ENCODE measurements around the gene RAB37.

DNA sequence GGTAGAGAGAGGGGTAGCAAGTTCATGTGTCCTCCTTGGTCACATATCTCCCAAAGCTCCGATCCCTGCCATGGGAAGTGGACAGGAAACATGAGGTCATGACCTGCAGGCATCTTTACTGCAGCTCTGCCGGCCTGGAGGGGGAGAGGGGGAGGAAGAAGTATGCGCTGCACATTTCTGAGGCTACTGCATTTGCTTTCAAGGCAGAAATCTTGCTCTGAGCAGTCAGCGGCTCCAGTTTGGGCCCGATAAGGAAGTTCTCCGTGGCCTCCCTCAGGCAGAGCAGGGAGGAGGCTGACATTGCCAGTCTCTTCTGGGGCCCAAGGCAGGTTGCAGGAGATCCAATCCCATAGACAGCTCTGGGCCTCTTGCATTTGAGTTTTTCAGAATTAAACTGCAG lies 9.9 kb downstream of the RAB37 start:
- TF ChIP-seq, protein P1, sequence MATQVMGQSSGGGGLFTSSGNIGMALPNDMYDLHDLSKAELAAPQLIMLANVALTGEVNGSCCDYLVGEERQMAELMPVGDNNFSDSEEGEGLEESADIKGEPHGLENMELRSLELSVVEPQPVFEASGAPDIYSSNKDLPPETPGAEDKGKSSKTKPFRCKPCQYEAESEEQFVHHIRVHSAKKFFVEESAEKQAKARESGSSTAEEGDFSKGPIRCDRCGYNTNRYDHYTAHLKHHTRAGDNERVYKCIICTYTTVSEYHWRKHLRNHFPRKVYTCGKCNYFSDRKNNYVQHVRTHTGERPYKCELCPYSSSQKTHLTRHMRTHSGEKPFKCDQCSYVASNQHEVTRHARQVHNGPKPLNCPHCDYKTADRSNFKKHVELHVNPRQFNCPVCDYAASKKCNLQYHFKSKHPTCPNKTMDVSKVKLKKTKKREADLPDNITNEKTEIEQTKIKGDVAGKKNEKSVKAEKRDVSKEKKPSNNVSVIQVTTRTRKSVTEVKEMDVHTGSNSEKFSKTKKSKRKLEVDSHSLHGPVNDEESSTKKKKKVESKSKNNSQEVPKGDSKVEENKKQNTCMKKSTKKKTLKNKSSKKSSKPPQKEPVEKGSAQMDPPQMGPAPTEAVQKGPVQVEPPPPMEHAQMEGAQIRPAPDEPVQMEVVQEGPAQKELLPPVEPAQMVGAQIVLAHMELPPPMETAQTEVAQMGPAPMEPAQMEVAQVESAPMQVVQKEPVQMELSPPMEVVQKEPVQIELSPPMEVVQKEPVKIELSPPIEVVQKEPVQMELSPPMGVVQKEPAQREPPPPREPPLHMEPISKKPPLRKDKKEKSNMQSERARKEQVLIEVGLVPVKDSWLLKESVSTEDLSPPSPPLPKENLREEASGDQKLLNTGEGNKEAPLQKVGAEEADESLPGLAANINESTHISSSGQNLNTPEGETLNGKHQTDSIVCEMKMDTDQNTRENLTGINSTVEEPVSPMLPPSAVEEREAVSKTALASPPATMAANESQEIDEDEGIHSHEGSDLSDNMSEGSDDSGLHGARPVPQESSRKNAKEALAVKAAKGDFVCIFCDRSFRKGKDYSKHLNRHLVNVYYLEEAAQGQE (IDR thresholded peaks at IDR 0.05; ENCODE audit: insufficient replicate concordance, low read depth) = no peak
- no peak for TF ChIP-seq POLR2AphosphoS5 (IDR thresholded peaks at IDR 0.05; ENCODE audit: low read depth)

Measured in HL-60 (cell line).